Right kidney (tissue), 1 donor: ENCODE data around the gene ANGPTL2.

ENCODE experiments used
- DNase-seq: peaks from one replicate; pipeline ENCODE4 v3.0.0-alpha.2; 2016

ANGPTL2 gene

DNA sequence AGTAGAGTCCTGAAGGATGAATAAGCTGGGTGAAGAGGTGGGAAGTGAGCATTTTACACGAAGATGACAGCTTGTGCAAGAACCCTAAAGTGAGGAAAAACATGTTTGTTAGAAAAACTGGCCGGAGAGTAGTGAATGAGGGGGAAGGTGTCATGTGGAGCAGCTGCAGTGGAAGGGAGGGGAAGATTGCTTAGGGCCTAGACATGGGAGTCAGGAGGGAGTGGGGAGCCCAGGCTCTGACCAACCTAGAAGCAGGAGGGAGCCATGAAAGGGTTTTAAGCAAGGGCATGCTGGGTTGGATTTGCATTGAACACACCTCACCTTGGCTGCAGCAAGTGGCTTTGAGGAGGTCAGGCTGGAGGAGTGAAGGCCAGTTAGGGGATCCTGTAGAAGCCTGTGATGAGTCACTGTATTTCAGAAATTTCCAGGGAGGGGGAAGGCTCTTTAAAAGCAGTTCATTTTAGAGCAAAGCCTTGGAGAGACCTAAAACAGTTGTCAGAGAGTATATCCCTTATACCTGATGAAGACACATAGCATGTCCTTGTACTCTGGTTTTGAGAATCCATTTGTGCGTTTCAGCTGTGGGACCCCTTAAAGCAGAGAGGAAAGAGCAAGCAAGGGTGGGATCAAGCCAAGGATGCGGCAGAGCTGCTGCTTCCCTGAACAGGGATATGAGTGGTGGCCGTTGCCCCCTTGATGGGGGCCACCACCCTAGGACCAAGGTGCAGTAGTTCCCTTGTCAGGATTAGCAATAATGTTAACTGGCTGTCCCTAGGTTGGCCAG lies 45.4 kb downstream of the ANGPTL2 start:
- no peak for DNase-seq

DNA sequence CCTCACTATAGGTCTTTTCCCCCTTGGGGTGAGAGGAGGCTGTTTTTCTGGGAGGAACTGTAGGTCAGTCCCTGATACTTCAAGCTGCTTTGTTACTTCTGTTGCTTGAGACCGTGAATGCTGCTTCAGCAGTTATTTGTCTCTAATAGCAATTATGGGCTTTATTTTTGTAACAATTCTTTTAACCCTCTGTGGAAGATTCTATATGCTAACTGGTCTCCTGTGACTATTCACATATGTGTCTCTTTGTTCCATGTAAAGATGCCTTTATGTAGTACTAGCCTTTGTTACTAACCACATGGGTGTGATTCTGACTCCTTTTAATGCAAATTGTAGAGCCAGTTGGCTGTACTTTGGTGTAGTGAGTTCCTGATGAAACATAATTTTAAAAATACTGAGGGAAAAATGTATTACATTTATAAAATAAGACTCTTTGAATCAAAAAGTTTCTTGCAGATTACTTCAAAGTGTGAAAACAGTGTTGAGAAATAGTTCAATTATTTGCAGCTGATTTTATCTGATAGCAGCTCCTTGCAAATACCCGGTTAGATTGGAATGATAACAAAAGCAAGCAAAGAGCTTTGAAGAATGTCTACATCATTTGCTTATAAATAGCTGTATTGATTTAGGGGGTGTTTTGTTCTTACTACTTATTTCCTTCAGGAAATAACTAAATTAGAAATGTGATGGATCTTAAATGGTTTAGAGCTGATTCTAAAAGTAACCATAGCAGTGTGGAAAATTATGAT lies 46.6 kb downstream of the ANGPTL2 start:
- no peak for DNase-seq

DNA sequence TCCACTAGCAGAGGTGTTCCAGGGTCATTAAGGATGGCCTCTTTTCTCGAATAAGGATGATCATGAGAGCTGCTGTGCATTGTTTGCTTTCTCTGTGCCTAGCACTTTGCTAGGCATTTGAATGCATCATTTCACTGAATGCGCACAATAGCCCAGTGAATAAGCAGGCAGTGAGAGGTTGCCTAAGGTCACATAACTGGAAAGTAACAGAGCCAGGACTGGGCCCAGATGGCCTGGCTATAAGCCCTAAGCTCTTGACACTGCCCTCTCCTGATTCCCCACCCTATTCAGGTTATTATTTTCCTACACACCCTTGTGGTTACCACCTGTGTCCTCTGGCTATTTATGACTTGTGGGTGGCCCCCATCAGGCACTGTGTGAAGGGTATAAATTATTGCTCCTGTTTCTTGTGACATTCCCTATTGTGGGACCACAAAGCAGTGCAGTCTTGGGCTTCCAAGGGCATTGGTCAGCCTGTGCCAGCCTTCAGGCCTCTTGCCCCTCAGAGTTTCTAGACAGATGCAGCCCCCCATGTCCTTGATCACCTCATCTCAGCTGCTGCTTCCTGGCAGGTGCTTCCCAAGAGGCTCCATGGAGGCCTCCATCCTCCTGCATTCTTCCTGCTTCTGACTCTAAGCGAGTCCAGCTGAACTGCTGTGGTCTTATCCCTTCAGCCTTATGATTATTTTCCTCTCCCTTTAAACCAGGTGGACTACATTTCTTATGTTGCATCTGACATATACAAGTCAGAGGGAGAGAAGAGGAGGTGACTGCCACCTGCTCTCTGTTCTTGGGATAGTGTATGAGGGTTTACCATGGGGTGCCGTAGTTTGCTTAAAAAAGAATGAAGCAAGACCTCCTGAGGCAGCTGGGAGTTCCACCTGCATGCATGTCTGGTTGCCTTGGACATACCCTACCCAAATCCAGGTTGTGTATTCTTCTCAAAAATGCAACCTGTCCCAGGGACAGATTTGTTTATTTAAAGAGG lies 47.6 kb downstream of the ANGPTL2 start:
- no peak for DNase-seq

DNA sequence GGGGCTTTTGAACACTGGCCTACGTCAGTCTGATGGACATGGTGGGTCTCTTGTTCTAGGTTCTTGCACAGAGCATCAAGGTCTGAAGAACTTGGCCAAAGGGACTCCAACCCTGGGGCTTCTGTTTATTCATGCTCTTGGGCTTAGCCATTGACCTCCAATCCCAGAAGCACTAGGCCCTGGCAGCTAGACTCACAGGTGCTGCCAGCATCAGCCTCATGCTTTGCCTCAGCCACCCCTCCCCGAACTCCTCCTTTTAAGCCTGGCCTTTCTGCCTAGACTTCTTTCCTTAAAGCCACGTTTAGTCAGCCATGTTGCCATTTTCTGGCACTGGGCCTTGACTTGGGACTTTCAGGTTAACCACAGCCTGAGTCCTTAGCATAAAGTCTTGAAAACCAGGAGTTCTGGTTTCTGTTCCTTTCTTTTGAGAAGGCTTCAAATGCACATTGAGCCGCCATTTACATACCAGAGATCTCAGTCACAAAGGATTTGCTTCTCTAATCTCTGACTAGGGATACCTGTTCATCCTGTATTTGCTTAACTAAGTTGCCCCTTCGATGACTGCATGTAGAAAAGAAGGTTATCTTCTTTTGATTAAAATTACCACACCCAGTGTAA lies 54.7 kb downstream of the ANGPTL2 start:
- DNase-seq, result no peak

DNA sequence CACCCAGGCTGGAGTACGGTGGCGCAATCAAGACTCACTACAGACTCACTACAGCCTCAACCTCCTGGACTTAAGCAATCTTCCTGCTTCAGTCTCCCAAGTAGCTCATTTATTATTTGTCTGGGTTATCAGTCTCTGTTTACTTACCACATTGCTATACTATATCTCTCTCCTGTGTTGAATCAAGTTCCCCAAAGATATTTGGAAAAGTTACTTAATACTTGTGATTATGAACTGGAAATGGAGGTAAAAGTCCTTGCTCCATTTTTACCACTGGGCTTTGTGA lies 55.6 kb downstream of the ANGPTL2 start:
- no peak for DNase-seq

DNA sequence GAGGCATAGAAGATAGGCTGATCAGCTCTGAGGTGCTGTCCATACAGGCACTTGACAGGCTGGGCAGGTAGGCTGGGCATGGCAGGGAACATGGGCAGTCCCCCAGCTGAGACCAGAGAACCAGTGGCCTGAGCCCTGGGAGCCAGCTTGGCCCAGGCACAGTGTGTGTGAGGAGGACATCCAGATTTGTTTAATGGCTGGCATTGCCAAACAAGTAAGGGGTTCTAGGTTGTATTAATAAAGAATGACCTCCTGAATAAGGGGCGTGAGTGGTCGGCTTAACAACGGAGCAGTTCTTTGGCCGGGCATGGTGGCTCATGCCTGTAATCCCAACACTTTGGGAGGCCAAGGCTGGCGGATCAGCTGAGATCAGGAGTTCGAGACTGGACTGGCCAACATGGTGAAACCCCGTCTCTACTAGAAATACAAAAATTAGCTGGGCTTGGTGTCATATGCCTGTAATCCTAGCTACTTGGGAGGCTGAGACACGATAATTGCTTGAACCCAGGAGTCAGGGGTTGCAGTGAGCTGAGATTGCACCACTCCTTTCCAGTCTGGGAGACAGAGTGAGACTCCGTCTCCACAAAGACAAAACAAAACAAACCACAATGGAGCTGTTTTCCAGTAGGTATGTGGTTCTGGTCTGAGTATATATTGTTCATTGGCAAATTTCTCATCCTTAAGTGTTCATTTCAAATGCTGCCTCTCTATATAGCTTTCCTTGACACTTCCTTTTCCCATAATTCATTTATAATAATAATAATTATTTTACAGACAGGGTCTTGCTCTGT lies 56.2 kb downstream of the ANGPTL2 start:
- no peak for DNase-seq

DNA sequence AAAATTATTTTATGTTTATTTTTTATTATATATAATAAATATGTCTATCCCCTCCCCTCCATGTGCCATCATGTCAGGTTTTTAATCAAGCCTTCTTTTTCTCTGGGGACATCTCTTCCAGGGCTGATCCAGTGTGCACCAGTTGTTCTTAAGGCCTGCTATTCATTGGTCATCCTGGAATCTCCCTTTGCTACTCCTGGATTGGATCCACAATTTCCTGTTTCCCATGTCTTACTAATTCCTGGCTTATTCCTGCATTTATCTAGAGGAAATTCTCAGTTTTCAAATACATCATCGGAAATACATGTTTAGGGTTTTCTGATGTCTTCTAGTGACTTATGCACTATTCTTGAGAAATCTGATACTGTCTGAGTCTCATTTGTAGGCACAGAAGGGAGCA lies 56.8 kb downstream of the ANGPTL2 start:
- no peak for DNase-seq

DNA sequence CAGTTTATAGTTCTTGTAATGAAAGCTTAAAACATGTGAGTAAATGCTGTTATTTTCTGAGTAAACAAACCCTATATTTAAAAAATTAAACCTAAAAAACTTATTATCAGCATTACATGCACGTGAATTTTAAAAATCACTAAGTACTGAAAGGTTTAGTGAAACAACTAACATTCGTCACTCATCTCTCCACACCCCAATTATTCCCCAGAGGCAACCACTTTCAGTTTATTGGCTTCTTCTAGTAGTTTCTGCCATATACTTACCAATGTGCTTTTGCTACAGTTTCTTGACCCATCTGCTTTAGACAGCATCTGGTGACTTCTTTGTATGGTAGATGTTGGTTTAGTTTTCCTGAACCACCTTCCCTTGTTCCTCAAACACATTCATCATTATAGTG lies 58.1 kb downstream of the ANGPTL2 start:
- DNase-seq, result no peak

DNA sequence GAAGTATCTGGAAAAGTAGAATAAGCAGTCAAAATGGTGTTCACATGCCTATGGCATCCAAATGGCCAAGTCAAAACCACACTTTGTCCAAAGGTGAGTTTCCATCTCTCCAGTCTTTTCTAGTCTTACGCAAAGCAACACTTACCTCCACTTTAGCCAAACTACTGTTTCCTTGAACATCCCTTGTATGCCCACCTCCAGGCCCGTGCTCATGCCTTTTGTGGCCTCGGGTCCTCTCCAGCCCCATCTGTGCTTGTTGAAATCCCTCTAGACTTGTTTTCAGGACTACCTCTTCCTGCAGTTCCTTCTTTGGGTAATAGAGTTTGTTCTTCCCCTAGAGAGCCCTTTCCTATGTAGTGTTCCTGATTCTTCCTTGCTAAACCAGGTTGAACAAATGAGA lies 61.0 kb downstream of the ANGPTL2 start:
- DNase-seq, result no peak

DNA sequence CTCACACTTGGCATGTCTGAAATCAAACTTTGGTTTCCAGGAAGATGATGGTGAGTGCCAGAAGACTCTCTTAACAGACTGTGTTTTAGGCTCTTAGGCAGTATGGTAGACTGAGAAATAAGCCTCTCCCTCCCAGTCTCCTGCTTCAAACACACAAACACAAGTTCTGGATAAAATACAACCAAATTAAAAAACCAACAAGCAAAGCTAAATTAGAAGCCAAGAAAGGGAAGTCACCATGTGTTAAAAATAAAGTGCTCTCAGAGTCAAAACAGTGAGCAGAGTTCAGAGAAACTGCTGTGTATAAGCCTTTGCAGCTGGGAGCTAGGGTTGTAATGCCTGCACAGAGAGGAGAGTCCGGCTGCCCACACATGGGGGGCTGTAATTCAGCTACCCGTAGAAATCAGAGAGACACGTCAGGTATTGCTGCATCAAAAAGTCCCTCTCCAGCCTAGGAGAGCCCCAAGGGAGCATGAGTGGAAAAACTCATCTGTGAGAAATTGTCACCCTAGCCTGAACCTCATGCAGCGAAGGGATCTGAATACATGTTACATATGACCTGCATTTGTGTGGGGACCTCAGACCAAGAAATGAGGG lies 62.6 kb downstream of the ANGPTL2 start:
- no peak for DNase-seq

DNA sequence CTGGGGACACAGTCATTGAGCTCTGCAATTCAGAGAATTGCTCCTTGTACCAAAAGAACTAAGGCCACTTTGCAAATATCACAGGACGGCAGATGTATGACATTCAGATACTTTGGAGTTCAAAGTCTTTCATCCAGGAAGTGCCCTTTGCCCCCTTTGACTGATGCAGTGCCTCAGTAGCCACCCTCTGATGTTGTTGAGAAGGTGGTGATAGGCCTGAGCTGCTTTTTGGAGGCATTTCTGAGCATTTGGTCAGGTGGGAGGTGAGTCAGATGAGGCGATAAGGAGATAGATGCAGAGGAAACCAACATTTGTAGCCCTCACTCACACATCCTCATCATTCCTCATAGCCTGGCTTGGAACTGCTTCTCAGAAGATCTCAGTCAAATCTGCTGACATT lies 63.4 kb downstream of the ANGPTL2 start:
- no peak for DNase-seq

DNA sequence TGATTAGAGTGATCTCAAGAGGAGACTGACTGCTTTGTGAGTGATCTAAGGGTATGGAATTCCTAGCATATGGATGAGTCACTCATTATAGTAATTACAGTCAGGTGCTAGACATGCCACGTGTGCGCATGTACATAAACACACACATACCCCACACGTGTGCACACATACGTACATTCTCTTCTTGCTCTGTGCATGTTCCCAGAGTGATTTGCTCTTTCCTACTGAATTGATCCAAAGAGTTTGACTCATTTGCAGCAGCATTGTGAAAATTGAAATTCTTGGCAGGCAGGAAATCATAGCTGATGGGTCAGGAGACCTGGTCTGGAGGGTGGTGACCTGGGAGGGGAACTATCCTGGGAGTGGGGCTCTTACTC lies 63.8 kb downstream of the ANGPTL2 start:
- DNase-seq, result no peak

DNA sequence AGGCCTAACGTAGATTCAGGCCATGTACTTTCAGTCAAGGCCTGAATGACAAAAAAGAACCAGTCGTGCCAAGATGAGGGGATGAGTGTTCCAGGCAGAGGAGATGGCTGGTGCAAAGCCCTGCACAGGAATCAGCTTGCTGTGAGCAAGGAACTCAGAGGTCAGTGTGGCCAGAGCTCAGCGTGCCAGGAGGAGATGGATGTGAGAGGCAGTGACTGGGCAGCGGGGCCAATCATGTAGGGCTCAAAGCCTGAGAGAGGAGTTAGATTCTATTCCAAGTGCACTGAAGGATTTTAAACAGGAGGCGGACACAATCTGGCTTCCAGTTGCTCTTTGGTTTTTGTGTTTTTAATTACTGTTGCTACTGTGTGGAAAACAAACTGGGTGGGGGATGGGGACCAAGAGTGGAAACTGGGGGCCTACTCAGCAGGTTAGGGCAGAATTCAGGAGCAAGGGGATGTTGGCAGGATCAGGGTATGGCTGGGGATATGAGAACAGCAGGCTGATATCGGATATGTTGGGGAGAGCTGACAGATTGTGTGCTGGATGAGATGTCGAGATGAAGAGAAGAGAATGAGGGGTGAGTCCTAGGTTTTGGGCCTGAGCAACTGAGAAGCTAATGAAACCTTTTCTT lies 64.3 kb downstream of the ANGPTL2 start:
- no peak for DNase-seq

DNA sequence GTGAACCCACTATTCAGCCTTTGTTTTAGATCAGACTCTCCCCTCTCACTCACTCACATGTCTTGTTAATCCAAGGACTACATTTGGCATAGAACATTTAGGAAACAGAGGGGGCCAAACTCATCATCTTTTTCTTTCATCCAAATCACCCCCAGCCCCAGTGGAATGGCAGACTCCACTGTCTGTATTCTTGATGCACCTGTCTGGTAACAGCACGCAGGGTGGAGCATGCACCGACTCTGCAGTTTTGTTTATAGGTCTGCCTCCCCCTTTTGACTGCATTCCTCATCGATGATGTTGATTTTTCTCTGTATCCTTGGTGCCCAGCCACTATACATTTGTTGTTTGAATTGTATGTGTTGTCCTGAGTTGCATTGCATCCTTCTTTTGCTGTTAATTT lies 66.0 kb downstream of the ANGPTL2 start:
- no peak for DNase-seq

DNA sequence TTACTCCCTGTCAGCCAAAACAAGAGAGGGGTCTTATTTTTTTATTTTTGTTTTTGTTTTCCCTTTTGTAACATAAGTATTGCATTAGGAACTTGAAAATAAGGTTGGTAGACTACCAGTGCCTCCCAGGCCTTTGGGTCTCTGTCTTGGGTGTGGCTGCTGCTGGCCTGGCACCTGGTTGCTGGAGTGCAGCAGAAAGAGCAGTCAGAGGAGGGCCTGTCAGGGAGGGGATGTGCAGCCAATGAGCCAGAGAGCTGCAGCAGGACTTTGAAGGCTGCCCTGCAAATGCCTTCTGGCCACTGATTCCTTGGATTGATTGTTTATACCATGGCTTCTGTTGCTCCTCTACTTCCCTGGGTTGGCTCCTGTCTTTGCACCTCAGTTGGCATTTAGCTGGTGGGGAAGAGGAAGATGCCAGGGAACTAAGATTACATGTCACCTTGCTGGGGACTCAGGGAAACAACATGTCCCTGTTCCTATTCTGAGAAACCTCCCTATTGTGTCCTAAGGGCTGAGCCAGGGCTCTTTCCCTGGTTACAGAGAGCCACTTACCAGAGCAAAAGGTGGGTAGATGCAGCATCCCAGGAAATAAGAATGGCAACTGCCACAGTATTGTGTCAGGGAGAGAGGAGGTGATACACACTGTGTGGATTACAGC lies 66.6 kb downstream of the ANGPTL2 start:
- DNase-seq, result no peak

DNA sequence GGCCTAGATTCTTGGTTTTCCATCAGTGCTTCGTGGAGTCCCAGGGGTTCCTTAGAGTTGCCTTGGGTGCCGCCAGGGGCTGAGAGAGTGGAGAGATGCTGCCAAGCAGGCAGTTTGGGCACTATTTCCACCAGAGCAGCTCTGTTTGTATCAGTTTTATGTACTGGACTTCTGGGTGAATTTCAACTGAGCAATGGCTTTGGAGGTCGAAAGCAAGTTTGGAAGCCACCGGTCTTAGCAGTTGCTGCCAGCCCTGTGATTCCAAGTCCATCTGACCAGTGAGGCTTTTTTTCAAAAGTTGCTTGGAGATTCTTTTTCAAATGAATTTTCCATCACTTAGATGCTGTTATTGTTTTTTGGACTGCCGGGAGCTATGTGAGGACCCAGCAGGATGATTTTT lies 68.5 kb downstream of the ANGPTL2 start:
- no peak for DNase-seq

DNA sequence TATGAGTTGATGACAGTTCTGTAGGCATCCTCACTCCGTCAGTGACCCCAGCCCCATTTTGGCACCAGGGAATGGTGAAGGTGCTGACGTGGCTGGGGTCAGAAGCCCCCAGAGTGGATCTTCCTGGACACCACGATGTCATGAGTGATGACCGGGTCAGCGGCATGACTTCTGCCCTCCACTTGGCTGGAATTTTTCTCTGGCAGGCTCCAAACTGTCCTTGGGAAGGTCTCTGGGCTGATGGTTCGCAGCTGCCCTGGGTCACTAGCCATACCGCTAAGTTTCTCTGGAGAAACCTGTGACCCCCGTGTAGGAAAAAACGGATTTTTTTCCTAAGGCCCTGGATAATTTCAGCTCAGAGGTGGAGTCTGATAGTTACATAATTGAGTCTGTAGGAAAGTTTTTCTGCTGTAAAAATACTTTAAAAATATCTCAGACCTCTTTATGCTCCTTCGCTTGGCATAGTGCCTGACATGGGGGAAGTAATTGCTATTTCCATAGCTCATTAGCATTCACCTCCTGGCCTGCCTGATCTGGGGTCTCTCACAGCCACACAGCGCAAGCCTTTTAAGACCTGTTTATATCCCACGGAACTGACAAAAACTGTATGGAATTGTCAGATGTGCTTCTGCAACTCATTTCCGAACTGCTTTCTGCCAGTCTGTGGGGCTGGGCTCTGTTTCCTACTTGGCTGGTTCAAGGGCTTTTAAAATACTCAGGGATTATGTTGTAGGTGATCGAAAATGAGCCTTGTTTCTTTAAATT lies 69.2 kb downstream of the ANGPTL2 start:
- DNase-seq, result no peak

DNA sequence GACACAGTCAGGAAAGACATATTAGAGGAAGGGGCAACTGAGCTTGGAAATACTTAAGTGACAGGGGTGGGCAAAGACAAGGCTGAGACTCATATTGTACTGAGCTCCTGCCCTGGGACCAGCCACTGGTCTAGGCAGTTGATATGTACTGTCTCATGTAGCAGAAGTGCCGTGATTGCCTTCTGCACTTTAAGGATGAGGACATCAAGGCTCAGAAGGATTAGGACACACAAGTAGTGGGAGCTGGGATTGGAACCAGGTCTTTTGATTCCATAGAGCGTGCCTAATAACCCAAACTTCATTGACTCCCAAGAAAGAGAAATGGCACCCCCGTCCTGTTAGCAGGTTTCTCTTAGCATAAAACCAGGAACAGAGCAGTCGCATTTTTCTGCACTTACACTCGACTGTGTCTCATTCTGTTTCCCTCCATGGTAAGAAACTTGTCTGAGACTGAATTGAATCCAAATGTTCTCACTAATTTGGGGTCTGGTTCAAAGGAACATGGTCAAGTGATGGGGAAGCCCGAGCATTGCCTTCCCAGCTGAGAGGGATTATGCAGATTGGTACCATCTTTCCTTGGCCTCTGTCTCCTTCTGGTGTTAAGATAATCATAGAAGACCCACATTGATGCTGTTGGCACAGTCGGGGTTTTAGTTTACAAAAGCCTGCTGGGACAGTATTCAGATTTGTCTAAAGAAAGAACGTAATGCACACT lies 70.4 kb downstream of the ANGPTL2 start:
- no peak for DNase-seq

DNA sequence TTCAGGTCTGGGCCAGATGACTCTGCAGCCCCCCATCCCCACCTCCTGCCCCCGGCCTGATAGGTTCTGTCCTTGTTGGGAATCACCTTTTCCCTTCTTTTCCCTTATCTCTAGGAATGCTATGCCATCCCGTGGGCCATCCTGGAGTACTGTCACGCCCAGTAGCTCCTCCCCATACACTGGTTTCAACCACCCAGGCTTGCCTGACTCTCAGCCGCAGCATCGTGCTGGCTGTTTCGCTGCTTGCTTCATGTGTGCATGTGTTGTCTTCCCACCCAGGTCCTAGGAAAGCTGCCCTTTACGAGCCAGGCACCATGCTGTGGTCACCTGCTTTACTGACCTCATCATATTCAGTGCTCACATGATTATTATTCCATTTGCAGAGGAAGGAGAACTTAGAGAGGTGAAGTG lies 71.8 kb downstream of the ANGPTL2 start:
- no peak for DNase-seq
